K562 (cell line): ENCODE measurements around the gene GDF15. TPM values are rescaled to one million over a fixed set of nuclear protein-coding genes. Genes with fewer than 3 reads are reported as not detected.

Experiments
- CTBP1 ChIP-seq: fragments of 450-650 bp; IDR thresholded peaks from 2 replicates; pipeline ENCODE4 v1.6.1; 2016; ENCODE audit warnings: borderline replicate concordance
- E2F1 ChIP-seq: sonication (generic); formaldehyde crosslinking; IDR thresholded peaks from 2 replicates; pipeline ENCODE4 v1.8.1; 2023; ENCODE audit warnings: mild to moderate bottlenecking, missing genetic modification reagents, moderate library complexity
- MYC ChIP-seq, 2 experiments: fragments of 250-450 bp in 1 of 2; sonication (Bioruptor Pico) in 1 of 2; IDR thresholded peaks; 2 replicates each; pipeline versions ENCODE4 v1.5.1 to v1.6.1; 2012 to 2021; ENCODE audit warnings: low read depth in 2 of 2, borderline replicate concordance in 1 of 2, improper control_type of control experiment in 1 of 2, low read length in 1 of 2, mild to moderate bottlenecking in 1 of 2, moderate library complexity in 1 of 2
- ZC3H4 ChIP-seq: sonication (generic); formaldehyde crosslinking; IDR thresholded peaks from 2 replicates; pipeline ENCODE4 v1.9.0; 2021; ENCODE audit warnings: missing genetic modification reagents, borderline replicate concordance
- ZNF639 ChIP-seq, 2 experiments: fragments of 200-800 bp in 1 of 2; sonication (Bioruptor generic) in 1 of 2; sonication (generic) in 1 of 2; formaldehyde crosslinking in 1 of 2; IDR thresholded peaks in 1 of 2; conservative IDR thresholded peaks in 1 of 2; 2 replicates each; pipeline versions ENCODE4 v1.5.0 to v1.6.1; 2016 to 2020; ENCODE audit warnings: missing compliant biosample characterization in 1 of 2, missing genetic modification characterization in 1 of 2, missing genetic modification reagents in 1 of 2
- polyA plus RNA-seq, 8 experiments: library from polyadenylated mRNA; depleted of rRNA in 4 of 8; stranded (reverse) in 5 of 8; unstranded in 3 of 8; fragments of >200 nt; fragmentation: Nextera tagmentation in 2 of 8; fragmentation: Illumina TruSeq in 1 of 8; extraction: Ambion mirVana in 2 of 8; extraction: Trizol in 1 of 8; gene quantifications; 2 replicates each; pipeline versions ENCODE4 v1.2.1 to v1.2.3, GENCODE V29; 2011 to 2014; ENCODE audit warnings: inconsistent platforms in 1 of 8, missing spikeins in 1 of 8
- total RNA-seq, 7 experiments: library from RNA; depleted of rRNA in 6 of 7; stranded (reverse); fragments of >200 nt in 6 of 7; fragmentation: Illumina TruSeq in 2 of 7; extraction: Trizol in 2 of 7; gene quantifications; 2 replicates each; pipeline versions ENCODE4 v1.2.1 to v1.2.3, GENCODE V29; 2011 to 2021; ENCODE audit warnings: low replicate concordance in 1 of 7

The GDF15 gene
- total and polyA plus RNA-seq, 9 of the 15 experiments (the other 6 are each of a cell fraction or from before 2014, with no cell fraction given) = 2.3 to 82.4 (median 12.5) TPM

GRCh38 chr19:18386543-18387271 is 749 bp downstream of the GDF15 start (continued):
- TF ChIP-seq CTBP1 (no peak), MYC (IDR thresholded peaks at IDR 0.05; ENCODE audit: low read depth, low read length) (peak; percentile 71), MYC (CRISPR knock-in tag; IDR thresholded peaks at IDR 0.05; ENCODE audit: borderline replicate concordance, low read depth) (peak; percentile 59; the same call in 1 of the 2 replicates), ZC3H4 (peak; percentile 60; the same call in 1 of the 2 replicates), E2F1 (CRISPR knock-in tag) (no peak), ZNF639 (CRISPR knock-in tag; conservative IDR thresholded peaks at IDR 0.05 in 1 of 2, IDR thresholded peaks at IDR 0.05 in 1 of 2) (peak in 1 of 2 experiments; percentile 82; a peak in 1 of 4 replicates)
